CD4-positive, alpha-beta T cell treated with Interleukin-17A for 1 hour (primary cell): Measurements from ENCODE around the gene ZMIZ1.

Source experiments
- DNase-seq: peaks from one replicate; pipeline ENCODE4 v3.0.0-alpha.2; 2020

The ZMIZ1 gene

DNA sequence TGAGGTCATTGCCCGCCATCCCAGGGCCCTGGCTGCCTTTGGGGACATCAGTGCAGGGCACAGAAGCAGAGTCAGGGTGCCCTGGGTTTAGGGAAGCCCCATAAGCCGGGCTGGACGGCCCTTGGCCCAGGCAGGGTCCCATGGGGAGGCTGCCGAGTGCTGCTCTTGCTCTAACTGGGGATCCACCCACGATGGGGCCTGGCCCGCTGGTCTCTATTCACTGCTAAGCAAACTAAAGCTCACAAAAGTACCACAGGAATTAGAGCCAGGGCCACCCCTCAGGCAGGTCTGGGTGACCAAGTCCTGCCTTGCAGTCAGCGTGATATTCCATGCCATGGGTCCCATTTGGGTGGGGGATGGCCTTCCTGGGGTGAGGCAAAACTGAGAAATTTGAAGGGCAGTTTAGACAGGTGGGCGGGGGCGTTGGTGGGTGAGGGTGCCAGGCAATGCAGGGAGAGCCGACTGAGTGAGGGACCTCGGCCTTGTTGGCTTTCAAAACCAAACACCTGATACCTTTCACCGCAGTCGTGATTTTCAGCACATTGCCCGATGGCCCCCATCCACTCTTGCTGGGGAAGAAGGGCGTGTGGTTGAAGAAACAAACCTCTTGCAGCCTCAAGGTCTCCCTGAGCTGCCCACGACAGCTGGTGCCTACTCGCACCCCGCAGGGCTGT, 185.7 kb downstream of the ZMIZ1 start:
- DNase-seq, result no peak

GRCh38 chr10:79255007-79255507, 186.3 kb downstream of the ZMIZ1 start:
- DNase-seq, result no peak

DNA sequence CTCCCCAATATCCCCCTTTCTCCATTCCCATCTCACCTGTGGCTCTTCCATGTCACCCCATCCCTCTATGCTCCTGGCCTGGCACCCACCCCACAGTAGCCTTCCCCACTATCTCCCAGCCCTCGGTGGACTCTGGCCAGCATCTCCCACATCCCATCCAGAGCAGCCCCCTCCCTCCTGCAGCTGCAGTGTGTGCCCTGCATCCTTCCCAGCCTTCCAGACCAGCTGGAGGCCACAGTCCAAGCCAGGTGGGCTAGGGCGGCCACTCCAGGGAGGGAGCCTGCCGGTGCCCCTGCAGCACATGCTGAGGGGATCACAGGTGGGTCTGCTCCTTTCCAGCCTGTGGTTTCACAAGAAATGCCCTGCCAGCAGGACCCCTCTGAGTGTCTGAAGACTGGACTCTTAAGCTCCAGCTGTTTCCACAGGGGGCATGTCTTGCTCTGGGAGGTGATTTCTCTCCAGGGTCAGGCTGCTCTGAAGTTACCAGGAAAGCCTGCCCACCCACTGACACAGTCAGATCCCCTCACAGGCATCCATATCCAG, 187.6 kb downstream of the ZMIZ1 start:
- DNase-seq, result no peak

DNA sequence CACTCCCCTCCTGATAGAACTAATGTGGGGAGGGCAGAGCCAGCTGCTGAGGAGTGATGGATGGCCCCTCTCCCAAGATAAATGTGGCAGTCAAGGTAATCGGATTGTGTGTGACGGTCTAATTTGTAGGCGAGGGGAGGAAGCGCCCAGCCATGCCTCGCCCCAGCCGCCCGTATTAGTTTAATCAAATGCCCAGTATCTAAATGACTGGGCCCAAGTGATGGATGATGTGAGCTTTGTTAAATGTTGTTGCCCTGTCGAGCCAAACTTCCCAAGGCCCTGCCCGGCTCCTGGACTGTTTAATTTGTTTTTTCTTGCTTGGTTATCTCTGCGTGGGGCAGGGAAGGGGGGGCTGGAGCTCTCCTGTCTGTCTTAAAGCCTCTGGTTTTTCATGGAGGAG, 190.1 kb downstream of the ZMIZ1 start:
- DNase-seq, result no peak

DNA sequence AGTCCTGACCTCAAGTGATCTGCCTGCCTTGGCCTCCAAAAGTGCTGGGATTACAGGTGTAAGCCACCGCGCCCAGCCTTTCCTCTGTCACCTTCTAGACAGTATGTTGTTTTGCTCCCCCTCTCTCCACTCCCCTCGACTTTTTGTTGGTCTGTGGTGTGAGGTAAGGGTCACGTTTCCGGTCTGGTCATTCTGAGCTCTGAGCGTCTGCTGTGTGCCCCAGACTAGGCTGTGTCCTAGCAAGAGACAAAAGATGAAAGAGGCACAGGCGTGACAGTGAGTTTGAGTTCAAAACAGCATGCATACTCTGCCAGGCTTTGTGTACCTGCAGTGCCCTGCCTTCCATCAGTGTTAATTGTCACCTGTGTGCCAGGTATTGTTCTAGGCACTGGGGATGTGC, 191.1 kb downstream of the ZMIZ1 start:
- DNase-seq, result no peak

- DNase-seq, result no peak
Measured at GRCh38 chr10:79260811-79261740, 192.3 kb downstream of the ZMIZ1 start.

DNA sequence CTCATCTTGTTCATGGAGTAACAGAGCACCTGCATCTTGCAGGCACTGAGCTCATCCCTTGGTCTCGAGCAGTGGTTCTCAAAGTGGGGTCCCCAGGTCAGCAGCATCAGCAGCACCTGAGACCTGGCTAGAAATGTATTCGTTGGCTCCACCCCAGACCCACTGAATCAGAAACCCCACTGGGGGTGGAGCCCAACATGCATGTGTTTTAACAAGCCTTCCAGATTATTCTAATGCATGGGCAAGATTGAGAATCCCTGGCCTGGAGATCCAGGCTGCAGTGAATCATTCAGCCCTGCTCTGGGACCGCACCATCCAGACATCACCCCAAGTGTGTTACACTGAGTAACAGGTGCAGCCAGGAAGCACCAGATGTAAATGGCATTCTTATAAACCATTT, 193.4 kb downstream of the ZMIZ1 start:
- no peak for DNase-seq

GRCh38 chr10:79262959-79263746, 194.4 kb downstream of the ZMIZ1 start:
- DNase-seq, result no peak

DNA sequence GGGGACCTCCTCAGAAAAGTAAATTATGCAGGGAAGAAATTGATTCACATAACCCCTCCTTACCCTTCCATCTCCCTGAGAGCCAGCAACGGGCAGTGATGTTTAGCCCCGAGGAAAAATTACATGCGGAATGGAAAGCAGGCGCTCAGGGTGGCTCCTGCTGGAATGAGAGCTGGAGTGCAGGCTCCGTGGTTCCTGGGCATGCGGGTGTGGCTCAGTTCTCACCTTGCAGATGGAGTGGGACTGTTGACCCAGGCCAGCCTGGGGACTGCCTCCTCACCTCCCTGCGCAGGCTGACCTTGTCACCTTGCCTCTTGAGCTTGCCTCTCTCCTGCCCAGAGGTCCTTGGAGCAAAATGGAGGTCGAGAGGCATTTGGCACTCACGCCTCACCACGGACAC, 195.2 kb downstream of the ZMIZ1 start:
- DNase-seq, result no peak

GRCh38 chr10:79264942-79265341, 196.2 kb downstream of the ZMIZ1 start:
- DNase-seq, result no peak

GRCh38 chr10:79266084-79266483, 197.3 kb downstream of the ZMIZ1 start:
- DNase-seq, result peak; percentile 13

- peak; percentile 38 for DNase-seq
Measured at GRCh38 chr10:79266543-79267312, 198.0 kb downstream of the ZMIZ1 start.

DNA sequence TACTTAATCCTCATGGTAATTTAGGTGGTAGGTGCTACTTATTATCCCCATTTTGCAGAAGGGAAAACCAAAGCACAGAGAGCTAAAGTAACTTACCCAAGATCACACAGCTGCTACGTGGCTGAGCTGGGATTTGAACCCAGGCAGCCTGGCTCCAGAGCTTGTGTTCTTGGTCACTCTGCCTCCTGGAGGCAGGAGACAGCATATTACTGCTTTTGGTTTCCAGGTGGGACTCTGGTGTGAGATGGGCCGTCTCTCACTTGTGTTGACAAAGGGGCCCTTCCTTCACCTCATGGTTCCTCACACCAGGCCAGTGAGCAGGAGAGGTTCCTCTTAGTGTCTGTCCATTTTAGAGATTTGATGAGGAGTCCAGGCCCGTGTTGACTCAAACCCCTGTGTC, 198.7 kb downstream of the ZMIZ1 start:
- no peak for DNase-seq

DNA sequence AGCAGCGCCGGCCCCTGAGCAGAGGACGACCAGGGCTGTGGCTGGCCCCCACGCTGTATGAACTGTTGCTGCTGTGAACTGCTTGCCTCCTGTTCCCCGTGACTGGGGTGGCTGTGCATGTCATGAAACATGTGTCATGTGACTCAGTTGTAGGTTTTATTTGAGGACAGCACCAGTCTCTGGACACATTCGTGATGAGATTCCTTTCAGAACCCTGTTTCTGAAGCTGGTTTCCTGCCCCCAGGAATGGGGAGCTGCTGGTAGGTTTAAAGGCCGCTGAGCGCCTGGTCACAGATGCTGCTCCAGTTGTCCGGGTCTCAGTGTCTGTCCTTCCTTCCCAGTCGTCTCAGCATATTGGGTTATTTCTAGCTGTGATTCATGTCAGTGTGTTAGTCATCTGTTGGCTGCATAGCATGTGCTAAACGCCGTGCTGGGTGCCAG, 199.4 kb downstream of the ZMIZ1 start:
- no peak for DNase-seq

GRCh38 chr10:79268742-79269141, 200.0 kb downstream of the ZMIZ1 start:
- DNase-seq, result no peak

- no peak for DNase-seq
Measured at GRCh38 chr10:79269443-79269842, 200.7 kb downstream of the ZMIZ1 start.

DNA sequence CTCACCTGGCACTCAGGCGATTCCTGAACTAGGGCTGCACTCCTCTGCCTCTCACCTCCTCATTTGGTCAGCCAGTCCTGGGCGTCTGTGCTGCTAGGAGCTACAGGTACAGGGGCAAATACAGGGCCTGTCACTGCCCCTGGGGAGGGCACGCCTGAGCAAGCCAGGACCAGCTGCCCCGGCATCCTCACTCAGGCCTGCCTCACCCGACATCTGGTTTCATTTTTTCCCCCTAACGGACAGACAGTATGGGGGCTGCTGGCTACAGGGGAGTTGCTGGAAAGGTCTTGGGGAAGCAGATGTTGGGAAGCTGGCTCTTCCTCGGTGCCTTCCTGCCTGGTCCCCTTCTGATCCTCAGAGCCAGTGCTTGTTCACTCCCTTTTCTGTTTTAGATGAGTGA, 201.2 kb downstream of the ZMIZ1 start:
- no peak for DNase-seq

DNA sequence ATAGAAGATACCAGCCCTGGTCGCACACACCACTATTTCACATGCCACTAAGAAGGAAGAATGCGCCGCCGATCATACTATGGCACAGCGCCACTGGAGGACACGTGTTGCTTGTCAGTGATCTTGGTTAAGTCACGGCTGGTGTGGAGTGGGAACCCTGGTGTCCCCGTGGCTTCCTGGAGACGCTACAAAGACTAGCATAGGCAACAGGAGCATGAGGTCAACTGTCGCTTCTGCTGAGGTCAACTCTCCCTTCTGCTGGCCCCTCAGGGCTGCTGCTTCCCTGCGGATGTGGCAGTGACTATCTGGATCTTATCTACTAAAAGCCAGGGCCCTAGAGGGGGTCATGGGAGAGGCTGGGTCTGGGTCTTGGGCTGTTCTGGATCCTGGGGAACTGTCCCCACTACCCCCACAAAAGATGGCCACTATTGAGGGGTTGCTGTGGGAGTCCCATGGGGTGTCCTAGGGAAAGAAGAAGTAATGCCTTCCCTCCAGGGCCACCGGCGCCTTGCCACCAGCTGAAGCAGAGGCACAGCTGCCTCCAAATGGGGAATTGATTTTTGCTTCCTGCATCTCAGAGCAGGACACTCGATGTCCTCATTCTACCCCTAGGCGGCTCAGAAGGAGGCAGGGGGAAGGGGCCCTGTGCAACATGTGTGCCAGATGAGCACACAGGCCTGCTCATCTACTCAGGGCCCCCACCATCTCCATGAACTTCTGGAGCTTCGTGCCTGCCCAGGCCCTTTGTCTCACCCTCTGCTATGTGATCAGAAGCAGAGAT, 201.9 kb downstream of the ZMIZ1 start:
- no peak for DNase-seq

- DNase-seq, result no peak
Measured at GRCh38 chr10:79272353-79272752, 203.6 kb downstream of the ZMIZ1 start.

- DNase-seq, result no peak
Measured at GRCh38 chr10:79273604-79274003, 204.8 kb downstream of the ZMIZ1 start.
